SK-N-SH (cell line): ENCODE measurements around the gene ACE.

Source experiments
- CTCF ChIP-seq: fragments of 200-600 bp; sonication (generic); IDR thresholded peaks from 2 replicates; pipeline ENCODE4 v1.6.1; 2017; ENCODE audit warnings: antibody characterized with exemption, mild to moderate bottlenecking, moderate library complexity
- JUND ChIP-seq: IDR thresholded peaks from 2 replicates; pipeline ENCODE4 v1.4.0; 2012
- REST ChIP-seq: IDR thresholded peaks from 2 replicates; pipeline ENCODE4 v1.6.1; 2012; ENCODE audit warnings: mild to moderate bottlenecking, low read depth, low read length, moderate library complexity
- TCF12 ChIP-seq: IDR thresholded peaks from 2 replicates; pipeline ENCODE4 v1.4.0; 2012
- USF1 ChIP-seq: IDR thresholded peaks from 2 replicates; pipeline ENCODE4 v1.4.0; 2012; ENCODE audit warnings: low read depth, borderline replicate concordance

- no peak for TF ChIP-seq CTCF
- TF ChIP-seq USF1: no peak
- no peak for TF ChIP-seq JUND
- TF ChIP-seq TCF12: no peak
- no peak for TF ChIP-seq REST
Observed at GRCh38 chr17:63489291-63489690, 12.4 kb downstream of the ACE start.
